IMR-90 (cell line): ENCODE measurements around the gene SPAG16. TPM values are rescaled to one million over a fixed set of nuclear protein-coding genes. Genes with fewer than 3 reads are reported as not detected.

Experiments
- ATAC-seq: fragments of 200-7000 bp; cut with Tn5 transposase; 2 replicates; pipeline ENCODE4 v1.9.1; 2020; ENCODE audit warnings: low read depth, mild to moderate bottlenecking, moderate library complexity
- BruUV-seq: library from RNA; stranded (reverse); fragments of 400-500 nt; replicated peaks from 2 replicates; lab custom pipeline; 2021; lab: Mats Ljungman, UMichigan
- CTCF ChIA-PET: fragments of 300-600 bp; formaldehyde crosslinking; extraction: SDS; loops from one replicate; lab custom pipeline; 2021; ENCODE audit warnings: antibody characterized with exemption; lab: Yijun Ruan, JAX
- POLR2A ChIA-PET: fragments of 300-600 bp; sonication (Branson Sonifier 250); formaldehyde crosslinking; loops from one replicate; lab custom pipeline; 2022; ENCODE audit warnings: antibody characterized with exemption; ENCODE audit not compliant: unreplicated experiment; lab: Charles Lee
- DNase-seq: peaks from one replicate; pipeline ENCODE4 v3.0.0; 2013
- H2AFZ ChIP-seq: replicated peaks from 2 replicates; pipeline ENCODE3; 2013; ENCODE audit warnings: low read length, mild to moderate bottlenecking; ENCODE audit not compliant: poor library complexity
- H2AK5ac ChIP-seq: 2 replicates; pipeline ENCODE4 v1.6.1; 2013; ENCODE audit warnings: low read depth, low read length, inconsistent platforms
- H2AK9ac ChIP-seq: replicated peaks from 2 replicates; pipeline ENCODE3; 2013; ENCODE audit warnings: mild to moderate bottlenecking, low read depth, low read length, moderate library complexity; ENCODE audit not compliant: poor library complexity
- H2BK120ac ChIP-seq: 2 replicates; pipeline ENCODE4 v1.6.1; 2013; ENCODE audit warnings: low read depth, low read length, inconsistent platforms
- H2BK15ac ChIP-seq: 3 replicates; pipeline ENCODE4 v1.6.1; 2013; ENCODE audit warnings: low read depth, low read length, inconsistent platforms
- H2BK20ac ChIP-seq: 2 replicates; pipeline ENCODE4 v1.6.1; 2013; ENCODE audit warnings: low read depth, mild to moderate bottlenecking, inconsistent platforms, low read length, moderate library complexity
- H2BK5ac ChIP-seq: 2 replicates; pipeline ENCODE4 v1.6.1; 2013; ENCODE audit warnings: mild to moderate bottlenecking, low read depth, low read length, inconsistent platforms; ENCODE audit not compliant: poor library complexity, severe bottlenecking
- H3K14ac ChIP-seq: replicated peaks from 2 replicates; pipeline ENCODE4 v1.6.1; 2013; ENCODE audit warnings: low read depth, low read length, inconsistent platforms
- H3K18ac ChIP-seq: 2 replicates; pipeline ENCODE4 v1.6.1; 2013; ENCODE audit warnings: low read depth, low read length, control low read depth
- H3K23ac ChIP-seq: 2 replicates; pipeline ENCODE4 v1.6.1; 2013; ENCODE audit warnings: low read depth, low read length, inconsistent platforms
- H3K27ac ChIP-seq: 2 replicates; pipeline ENCODE4 v1.5.1; 2013; ENCODE audit warnings: mild to moderate bottlenecking, control low read depth, low read length; ENCODE audit not compliant: insufficient read depth
- H3K27me3 ChIP-seq: 2 replicates; pipeline ENCODE4 v1.6.1; 2013; ENCODE audit warnings: low read length; ENCODE audit not compliant: control insufficient read depth, insufficient read depth
- H3K36me3 ChIP-seq: 2 replicates; pipeline ENCODE4 v1.6.1; 2013; ENCODE audit warnings: low read length, mixed read lengths; ENCODE audit not compliant: control insufficient read depth, insufficient read depth
- H3K4ac ChIP-seq: 2 replicates; pipeline ENCODE4 v1.6.1; 2013; ENCODE audit warnings: low read depth, low read length, inconsistent platforms
- H3K4me1 ChIP-seq: 2 replicates; pipeline ENCODE4 v1.6.1; 2013; ENCODE audit warnings: low read length, mixed read lengths; ENCODE audit not compliant: control insufficient read depth, insufficient read depth
- H3K4me2 ChIP-seq: 2 replicates; pipeline ENCODE4 v1.6.1; 2013; ENCODE audit warnings: low read depth, mild to moderate bottlenecking, control low read depth, low read length, moderate library complexity
- H3K4me3 ChIP-seq: 2 replicates; pipeline ENCODE4 v1.5.1; 2013; ENCODE audit warnings: low read depth, mild to moderate bottlenecking, control low read depth, low read length, moderate library complexity; ENCODE audit not compliant: insufficient read depth
- H3K56ac ChIP-seq: 2 replicates; pipeline ENCODE4 v1.6.1; 2013; ENCODE audit warnings: low read length, inconsistent platforms; ENCODE audit not compliant: insufficient read depth; ENCODE audit errors: extremely low read depth
- H3K79me1 ChIP-seq, 2 experiments: 2 replicates each; pipeline ENCODE4 v1.6.1; 2013; ENCODE audit warnings: low read length in 2 of 2, inconsistent platforms in 1 of 2, low read depth in 1 of 2
- H3K9ac ChIP-seq: 2 replicates; pipeline ENCODE4 v1.6.1; 2013; ENCODE audit warnings: low read depth, low read length, control low read depth
- H3K9me1 ChIP-seq: 2 replicates; pipeline ENCODE4 v1.6.1; 2013; ENCODE audit warnings: low read length, inconsistent platforms; ENCODE audit not compliant: insufficient read depth
- H3K9me3 ChIP-seq: 2 replicates; pipeline ENCODE4 v1.6.1; 2013; ENCODE audit warnings: low read length; ENCODE audit not compliant: control insufficient read depth, insufficient read depth
- H4K20me1 ChIP-seq: 2 replicates; pipeline ENCODE4 v1.6.1; 2013; ENCODE audit warnings: low read length, inconsistent platforms; ENCODE audit not compliant: insufficient read depth
- H4K5ac ChIP-seq: 2 replicates; pipeline ENCODE4 v1.6.1; 2013; ENCODE audit warnings: mild to moderate bottlenecking, low read depth, low read length, control low read depth
- H4K8ac ChIP-seq, 2 experiments: 2 replicates each; pipeline ENCODE4 v1.6.1; 2013; ENCODE audit warnings: low read depth in 2 of 2, low read length in 2 of 2, control low read depth in 1 of 2, inconsistent platforms in 1 of 2
- H4K91ac ChIP-seq: 2 replicates; pipeline ENCODE4 v1.6.1; 2013; ENCODE audit warnings: low read depth, low read length, inconsistent platforms; ENCODE audit not compliant: insufficient read depth
- BHLHE40 ChIP-seq: fragments of 150-350 bp; IDR thresholded peaks from 2 replicates; pipeline ENCODE4 v1.6.1; 2016; ENCODE audit warnings: mild to moderate bottlenecking, low read depth, low read length
- CEBPB ChIP-seq: IDR thresholded peaks from 2 replicates; pipeline ENCODE4 v1.6.1; 2012; ENCODE audit warnings: low read depth, low read length, improper control_type of control experiment
- CHD1 ChIP-seq: IDR thresholded peaks from 2 replicates; pipeline ENCODE4 v1.6.1; 2012; ENCODE audit warnings: low read depth, low read length, improper control_type of control experiment
- FOS ChIP-seq: fragments of 150-350 bp; IDR thresholded peaks from 2 replicates; pipeline ENCODE4 v1.6.1; 2016; ENCODE audit warnings: low read depth, low read length
- MAFK ChIP-seq: IDR thresholded peaks from 2 replicates; pipeline ENCODE4 v1.6.1; 2012; ENCODE audit warnings: low read depth, low read length, improper control_type of control experiment
- MAZ ChIP-seq: IDR thresholded peaks from 2 replicates; pipeline ENCODE4 v1.6.1; 2012; ENCODE audit warnings: low read depth, mild to moderate bottlenecking, low read length, improper control_type of control experiment, moderate library complexity, borderline replicate concordance
- MXI1 ChIP-seq: IDR thresholded peaks from 2 replicates; pipeline ENCODE4 v1.6.1; 2012; ENCODE audit warnings: low read depth, mild to moderate bottlenecking, low read length, moderate library complexity, borderline replicate concordance
- POLR2A ChIP-seq: IDR thresholded peaks from 2 replicates; pipeline ENCODE4 v1.6.1; 2012; ENCODE audit warnings: mild to moderate bottlenecking, low read depth, low read length
- RAD21 ChIP-seq: IDR thresholded peaks from 2 replicates; pipeline ENCODE4 v1.6.1; 2012; ENCODE audit warnings: low read length, improper control_type of control experiment
- RCOR1 ChIP-seq: IDR thresholded peaks from 2 replicates; pipeline ENCODE4 v1.6.1; 2012; ENCODE audit warnings: mild to moderate bottlenecking, low read length, improper control_type of control experiment; ENCODE audit not compliant: insufficient replicate concordance
- RFX5 ChIP-seq: IDR thresholded peaks from 2 replicates; pipeline ENCODE4 v1.8.0; 2012; ENCODE audit warnings: low read depth, mild to moderate bottlenecking, low read length, moderate library complexity
- SMC3 ChIP-seq: fragments of 150-350 bp; IDR thresholded peaks from 2 replicates; pipeline ENCODE4 v1.6.1; 2016; ENCODE audit warnings: low read depth, mild to moderate bottlenecking, antibody characterized with exemption, low read length, moderate library complexity
- WGBS, 2 experiments: methylation state at CpG; one replicate each; pipeline versions ENCODE4 v1.1.5 to v1.1.7; 2013; ENCODE audit warnings: missing lambda C conversion rate in 2 of 2; ENCODE audit not compliant: insufficient read length in 1 of 2; ENCODE audit errors: extremely low coverage in 2 of 2; 5-methylcytosine and 5-hydroxymethylcytosine counted together
- dilution Hi-C: fragments of 300-500 bp; cut with HindIII; formaldehyde crosslinking; loops from one replicate; pipeline ENCODE4 v1.14.3; 2018; ENCODE audit warnings: low sequenced_read_pairs; ENCODE audit not compliant: unreplicated experiment
- in situ Hi-C: fragments of 300-500 bp; cut with MboI; formaldehyde crosslinking; loops from 3 replicates; pipeline ENCODE4 v1.14.3; 2019; ENCODE audit warnings: low sequenced_read_pairs, inconsistent platforms, mixed read lengths
- intact Hi-C: fragments of 100-400 bp; cut with micrococcal nuclease; formaldehyde crosslinking; loops from 2 replicates; pipeline ENCODE4 v1.10.0; 2022
- polyA plus RNA-seq, 3 experiments: library from polyadenylated mRNA; depleted of rRNA; stranded (reverse); fragments of >200 nt; gene quantifications; 2 replicates each; pipeline ENCODE4 v1.2.3, GENCODE V29; 2012; ENCODE audit warnings: low replicate concordance in 1 of 3
- total RNA-seq: library from RNA; depleted of rRNA; stranded (reverse); fragments of >200 nt; gene quantifications from 2 replicates; pipeline ENCODE4 v1.2.3, GENCODE V29; 2012
- TF ChIP-seq, protein P1 (sequence below): conservative IDR thresholded peaks from 2 replicates; pipeline ENCODE4 v1.5.1; 2012; ENCODE audit warnings: mild to moderate bottlenecking, low read depth, low read length, improper control_type of control experiment
- TF ChIP-seq, protein P2 (sequence below): fragments of 150-350 bp; IDR thresholded peaks from 2 replicates; pipeline ENCODE4 v1.6.1; 2017; ENCODE audit warnings: mild to moderate bottlenecking, antibody characterized with exemption, low read length, low read depth
- TF ChIP-seq, protein P3 (sequence below): fragments of 150-350 bp; IDR thresholded peaks from 2 replicates; pipeline ENCODE4 v1.6.1; 2016; ENCODE audit warnings: low read depth, mild to moderate bottlenecking, low read length, moderate library complexity, borderline replicate concordance

The SPAG16 gene
- total and polyA plus RNA-seq, 2 of the 4 experiments (the other 2 are of a cell fraction): 7.3 to 13.5 TPM

DNA sequence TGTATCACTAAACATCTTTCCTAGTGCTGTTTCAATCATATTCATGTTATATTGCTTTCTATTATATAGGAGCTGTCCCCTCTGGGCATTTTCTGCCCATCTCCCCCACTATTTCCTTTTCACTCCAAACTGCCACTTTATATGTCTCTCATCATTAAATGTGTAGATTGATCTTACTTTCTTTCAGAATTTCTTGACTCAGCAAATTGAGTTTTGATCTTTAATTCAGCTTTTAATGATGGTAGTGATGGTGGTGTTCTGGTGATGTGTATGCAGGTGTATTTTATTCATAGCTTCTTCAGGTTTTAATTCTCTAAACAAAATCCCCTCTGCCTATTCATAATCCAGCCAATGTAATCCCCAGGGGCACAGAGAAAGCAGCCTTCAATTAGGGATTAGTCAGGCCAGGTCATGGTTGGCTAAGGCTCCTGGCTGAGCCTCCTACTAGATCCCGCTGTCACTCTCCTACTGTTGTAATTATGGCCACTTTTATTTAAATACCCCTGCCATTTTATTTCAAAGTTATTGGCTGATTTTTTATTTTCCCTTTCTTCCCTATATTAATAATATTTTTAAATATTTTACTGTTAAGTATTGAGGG is 325.4 kb downstream of the SPAG16 start:
- H3K27ac ChIP-seq: no peak overlapping the region
- no peak overlapping the region for H3K4me3 ChIP-seq
- no peak overlapping the region for H2AK5ac ChIP-seq
- H2AFZ ChIP-seq: no peak overlapping the region
- no peak overlapping the region for H3K18ac ChIP-seq
- DNase-seq (no peak), ATAC-seq (no peak)
- H3K9me1 ChIP-seq: no peaks in the 10 kb centered on the region
- BruUV-seq: no TSS peak
- H4K20me1 ChIP-seq: no peaks in the 10 kb centered on the region
- CTCF ChIA-PET: no interaction called here
- H3K27me3 ChIP-seq: no peaks in the 10 kb centered on the region
- H2AK9ac ChIP-seq: no peak overlapping the region
- in situ Hi-C loops: no loop called here
- no peak overlapping the region for H3K14ac ChIP-seq
- H3K4ac ChIP-seq: no peak overlapping the region
- H3K79me1 ChIP-seq: no peaks in the 10 kb centered on the region
- POLR2A ChIA-PET: no interaction called here
- no peaks in the 10 kb centered on the region for H3K36me3 ChIP-seq
- H2BK15ac ChIP-seq: no peak overlapping the region
- no peak overlapping the region for H3K4me2 ChIP-seq
- no peak overlapping the region for H2BK20ac ChIP-seq
- dilution Hi-C loops: no loop called here
- H4K91ac ChIP-seq: no peak overlapping the region
- TF ChIP-seq CEBPB: no peak
- TF ChIP-seq POLR2A: no peak
- TF ChIP-seq BHLHE40: no peak
- no peak for TF ChIP-seq FOS
- TF ChIP-seq, protein P1, sequence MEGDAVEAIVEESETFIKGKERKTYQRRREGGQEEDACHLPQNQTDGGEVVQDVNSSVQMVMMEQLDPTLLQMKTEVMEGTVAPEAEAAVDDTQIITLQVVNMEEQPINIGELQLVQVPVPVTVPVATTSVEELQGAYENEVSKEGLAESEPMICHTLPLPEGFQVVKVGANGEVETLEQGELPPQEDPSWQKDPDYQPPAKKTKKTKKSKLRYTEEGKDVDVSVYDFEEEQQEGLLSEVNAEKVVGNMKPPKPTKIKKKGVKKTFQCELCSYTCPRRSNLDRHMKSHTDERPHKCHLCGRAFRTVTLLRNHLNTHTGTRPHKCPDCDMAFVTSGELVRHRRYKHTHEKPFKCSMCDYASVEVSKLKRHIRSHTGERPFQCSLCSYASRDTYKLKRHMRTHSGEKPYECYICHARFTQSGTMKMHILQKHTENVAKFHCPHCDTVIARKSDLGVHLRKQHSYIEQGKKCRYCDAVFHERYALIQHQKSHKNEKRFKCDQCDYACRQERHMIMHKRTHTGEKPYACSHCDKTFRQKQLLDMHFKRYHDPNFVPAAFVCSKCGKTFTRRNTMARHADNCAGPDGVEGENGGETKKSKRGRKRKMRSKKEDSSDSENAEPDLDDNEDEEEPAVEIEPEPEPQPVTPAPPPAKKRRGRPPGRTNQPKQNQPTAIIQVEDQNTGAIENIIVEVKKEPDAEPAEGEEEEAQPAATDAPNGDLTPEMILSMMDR: no peak
- no peak for TF ChIP-seq MAZ
- TF ChIP-seq RCOR1: no peak
- no peak for TF ChIP-seq SMC3
- no peak for TF ChIP-seq CHD1
- TF ChIP-seq, protein P2, sequence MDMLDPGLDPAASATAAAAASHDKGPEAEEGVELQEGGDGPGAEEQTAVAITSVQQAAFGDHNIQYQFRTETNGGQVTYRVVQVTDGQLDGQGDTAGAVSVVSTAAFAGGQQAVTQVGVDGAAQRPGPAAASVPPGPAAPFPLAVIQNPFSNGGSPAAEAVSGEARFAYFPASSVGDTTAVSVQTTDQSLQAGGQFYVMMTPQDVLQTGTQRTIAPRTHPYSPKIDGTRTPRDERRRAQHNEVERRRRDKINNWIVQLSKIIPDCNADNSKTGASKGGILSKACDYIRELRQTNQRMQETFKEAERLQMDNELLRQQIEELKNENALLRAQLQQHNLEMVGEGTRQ: no peak
- TF ChIP-seq RAD21: no peak
- TF ChIP-seq, protein P3, sequence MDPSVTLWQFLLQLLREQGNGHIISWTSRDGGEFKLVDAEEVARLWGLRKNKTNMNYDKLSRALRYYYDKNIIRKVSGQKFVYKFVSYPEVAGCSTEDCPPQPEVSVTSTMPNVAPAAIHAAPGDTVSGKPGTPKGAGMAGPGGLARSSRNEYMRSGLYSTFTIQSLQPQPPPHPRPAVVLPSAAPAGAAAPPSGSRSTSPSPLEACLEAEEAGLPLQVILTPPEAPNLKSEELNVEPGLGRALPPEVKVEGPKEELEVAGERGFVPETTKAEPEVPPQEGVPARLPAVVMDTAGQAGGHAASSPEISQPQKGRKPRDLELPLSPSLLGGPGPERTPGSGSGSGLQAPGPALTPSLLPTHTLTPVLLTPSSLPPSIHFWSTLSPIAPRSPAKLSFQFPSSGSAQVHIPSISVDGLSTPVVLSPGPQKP: no peak
- TF ChIP-seq MXI1: no peak
- no peak; the same call in 1 of the 2 replicates for TF ChIP-seq MAFK
- TF ChIP-seq RFX5: no peak
- no peak overlapping the region for H3K9ac ChIP-seq
- no peak overlapping the region for H4K8ac ChIP-seq
- H3K4me1 ChIP-seq: no peaks in the 10 kb centered on the region
- no CpG with 5 or more reads among the region's 1 CpG for WGBS, 2 experiments
- H3K23ac ChIP-seq: no peak overlapping the region
- intact Hi-C loops: no loop called here
- no peak overlapping the region for H2BK5ac ChIP-seq
- no peak overlapping the region for H4K5ac ChIP-seq
- 0 out of 2 replicates have a peak, but pooled peaks cover 2% of the 10 kb centered on the region for H3K9me3 ChIP-seq
- H2BK120ac ChIP-seq: no peak overlapping the region
- H3K56ac ChIP-seq: no peak overlapping the region
